ENCODE data around the gene OCRL.

GRCh38 chrX:129599996-129600395 is 59.9 kb downstream of the OCRL start:
- TF ChIP-seq CTCF (conservative IDR thresholded peaks at IDR 0.05; ENCODE audit: low read depth, low read length), result no peak
- no peak for TF ChIP-seq EZH2 (IDR thresholded peaks at IDR 0.05; ENCODE audit: borderline replicate concordance, low read depth, low read length, poor library complexity, severe bottlenecking)
